Tibial nerve (tissue), 4 donors: ENCODE measurements around the gene LPIN2. TPM values are rescaled to one million over a fixed set of nuclear protein-coding genes. Genes with fewer than 3 reads are reported as not detected.
A peak's percentile ranks its signal among the peaks of the same experiment; 100 is the strongest.

ENCODE experiments used
- DNase-seq, 2 donors: peaks; one replicate each; pipeline ENCODE4 v3.0.0-alpha.2; 2019; ENCODE audit warnings: low spot score in 2 of 2
- H3K27ac ChIP-seq, 4 donors: fragments of 200-600 bp; sonication (generic) in 3 of 4; one replicate each; pipeline ENCODE4 v1.5.1; 2017 to 2019; ENCODE audit warnings: mild to moderate bottlenecking in 1 of 4
- H3K27me3 ChIP-seq, 2 donors: fragments of 200-600 bp; sonication (generic) in 1 of 2; one replicate each; pipeline versions ENCODE4 v1.5.1 to v1.6.0; 2017 to 2019
- H3K36me3 ChIP-seq, 3 donors: fragments of 200-600 bp; sonication (generic); one replicate each; pipeline ENCODE4 v1.5.1; 2018 to 2019
- H3K4me1 ChIP-seq, 4 donors: fragments of 200-600 bp; sonication (generic) in 3 of 4; one replicate each; pipeline ENCODE4 v1.5.1; 2017 to 2019
- H3K4me3 ChIP-seq, 4 donors: fragments of 200-600 bp; sonication (generic) in 3 of 4; one replicate each; pipeline ENCODE4 v1.5.1; 2017 to 2019; ENCODE audit warnings: mild to moderate bottlenecking in 1 of 4, moderate library complexity in 1 of 4
- H3K9me3 ChIP-seq, 4 donors: fragments of 200-600 bp; sonication (generic) in 3 of 4; one replicate each; pipeline ENCODE4 v1.5.1; 2017 to 2019
- CTCF ChIP-seq, 5 experiments: fragments of 200-600 bp in 3 of 5; fragments of 450-650 bp in 2 of 5; sonication (generic) in 3 of 5; IDR thresholded peaks; one replicate each; pipeline ENCODE4 v1.5.1; 2016 to 2019; ENCODE audit warnings: antibody characterized with exemption in 5 of 5, mild to moderate bottlenecking in 3 of 5, moderate library complexity in 2 of 5
- EP300 ChIP-seq, 2 donors: sonication (generic); formaldehyde crosslinking; IDR thresholded peaks; one replicate each; pipeline ENCODE4 v1.6.1; 2017; ENCODE audit warnings: antibody characterized with exemption in 2 of 2, mild to moderate bottlenecking in 1 of 2
- POLR2A ChIP-seq, 2 donors: fragments of 450-650 bp; IDR thresholded peaks; one replicate each; pipeline ENCODE4 v1.6.1; 2017; ENCODE audit warnings: antibody characterized with exemption in 2 of 2, mild to moderate bottlenecking in 2 of 2, moderate library complexity in 2 of 2
- WGBS, 2 donors: methylation state at CpG; one replicate each; pipeline ENCODE4 v1.1.5; 2018; 5-methylcytosine and 5-hydroxymethylcytosine counted together
- total RNA-seq, 4 donors: library from RNA; depleted of rRNA; stranded (reverse); fragments of >200 nt; gene quantifications; one replicate each; pipeline ENCODE4 v1.1.0, GENCODE V29; 2016

The LPIN2 gene
- total RNA-seq, 4 donors from 2014 or later, result 22.7 to 29.3 (median 25.8) TPM

GRCh38 chr18:2997846-2998564, 14.9 kb downstream of the LPIN2 start:
- WGBS, 2 donors, result 18 to 36% methylated on average over 4 of the region's 4 CpGs
- H3K36me3 ChIP-seq, result peaks cover 0 to 10% (median 0%) of the 10 kb centered on the region in 3 donors
- H3K4me1 ChIP-seq, result peaks cover 0 to 43% (median 22%) of the 10 kb centered on the region in 4 donors
- no peaks in the 10 kb centered on the region for H3K27me3 ChIP-seq
- DNase-seq, result no peak
- H3K4me3 ChIP-seq, result no peak overlapping the region
- H3K9me3 ChIP-seq, result peaks cover 0 to 6% (median 0%) of the 10 kb centered on the region in 4 donors
- TF ChIP-seq POLR2A (IDR thresholded peaks at IDR 0.05), result no peak
- TF ChIP-seq EP300 (IDR thresholded peaks at IDR 0.05), result peak; percentile 6 to 28
- no peak for TF ChIP-seq CTCF (IDR thresholded peaks at IDR 0.05)
- H3K27ac ChIP-seq, result peak overlapping the region; percentile 61 to 79 (median 68)

- no peak for DNase-seq
- H3K4me1 ChIP-seq, result peaks cover 0 to 43% (median 22%) of the 10 kb centered on the region in 4 donors
- H3K4me3 ChIP-seq, result no peak overlapping the region
- peak overlapping the region in 3 of 4 donors; percentile 67 to 79 (median 70) for H3K27ac ChIP-seq
- peaks cover 0 to 6% (median 0%) of the 10 kb centered on the region in 4 donors for H3K9me3 ChIP-seq
- no peaks in the 10 kb centered on the region for H3K27me3 ChIP-seq
- peaks cover 0 to 10% (median 0%) of the 10 kb centered on the region in 3 donors for H3K36me3 ChIP-seq
- no peak for TF ChIP-seq EP300 (IDR thresholded peaks at IDR 0.05)
- no peak for TF ChIP-seq POLR2A (IDR thresholded peaks at IDR 0.05)
- TF ChIP-seq CTCF (IDR thresholded peaks at IDR 0.05), result no peak
Measured at GRCh38 chr18:2997429-2997828, 15.5 kb downstream of the LPIN2 start.

- Histone ChIP-seq H3K4me1 (peaks cover 0 to 41% (median 22%) of the 10 kb centered on the region in 4 donors), H3K9me3 (peaks cover 0 to 5% (median 0%) of the 10 kb centered on the region in 4 donors), H3K27me3 (no peaks in the 10 kb centered on the region), H3K4me3 (no peak overlapping the region), H3K36me3 (no peaks in the 10 kb centered on the region), H3K27ac (peak overlapping the region in 1 of 4 donors; percentile 13)
- no peak for DNase-seq
- 46 to 56% methylated on average over 6 of the region's 6 CpGs for WGBS, 2 donors
- TF ChIP-seq EP300 (IDR thresholded peaks at IDR 0.05) (no peak), CTCF (IDR thresholded peaks at IDR 0.05) (peak in 2 of 5 experiments; percentile 25 to 42)
Measured at GRCh38 chr18:2994603-2995432, 18.1 kb downstream of the LPIN2 start.

GRCh38 chr18:2994020-2994589, 18.8 kb downstream of the LPIN2 start:
- Histone ChIP-seq H3K4me3 (no peak overlapping the region), H3K9me3 (peaks cover 0 to 5% (median 0%) of the 10 kb centered on the region in 4 donors), H3K4me1 (peaks cover 0 to 33% (median 20%) of the 10 kb centered on the region in 4 donors), H3K27me3 (no peaks in the 10 kb centered on the region), H3K27ac (no peak overlapping the region), H3K36me3 (no peaks in the 10 kb centered on the region)
- TF ChIP-seq CTCF (IDR thresholded peaks at IDR 0.05), result no peak
- no peak for TF ChIP-seq EP300 (IDR thresholded peaks at IDR 0.05)
- no peak for TF ChIP-seq POLR2A (IDR thresholded peaks at IDR 0.05)
- 96 to 100% methylated on average over 2 of the region's 2 CpGs for WGBS, 2 donors
- DNase-seq, result no peak
